ENCODE measurements around the gene RGMB.

Gene RGMB

DNA sequence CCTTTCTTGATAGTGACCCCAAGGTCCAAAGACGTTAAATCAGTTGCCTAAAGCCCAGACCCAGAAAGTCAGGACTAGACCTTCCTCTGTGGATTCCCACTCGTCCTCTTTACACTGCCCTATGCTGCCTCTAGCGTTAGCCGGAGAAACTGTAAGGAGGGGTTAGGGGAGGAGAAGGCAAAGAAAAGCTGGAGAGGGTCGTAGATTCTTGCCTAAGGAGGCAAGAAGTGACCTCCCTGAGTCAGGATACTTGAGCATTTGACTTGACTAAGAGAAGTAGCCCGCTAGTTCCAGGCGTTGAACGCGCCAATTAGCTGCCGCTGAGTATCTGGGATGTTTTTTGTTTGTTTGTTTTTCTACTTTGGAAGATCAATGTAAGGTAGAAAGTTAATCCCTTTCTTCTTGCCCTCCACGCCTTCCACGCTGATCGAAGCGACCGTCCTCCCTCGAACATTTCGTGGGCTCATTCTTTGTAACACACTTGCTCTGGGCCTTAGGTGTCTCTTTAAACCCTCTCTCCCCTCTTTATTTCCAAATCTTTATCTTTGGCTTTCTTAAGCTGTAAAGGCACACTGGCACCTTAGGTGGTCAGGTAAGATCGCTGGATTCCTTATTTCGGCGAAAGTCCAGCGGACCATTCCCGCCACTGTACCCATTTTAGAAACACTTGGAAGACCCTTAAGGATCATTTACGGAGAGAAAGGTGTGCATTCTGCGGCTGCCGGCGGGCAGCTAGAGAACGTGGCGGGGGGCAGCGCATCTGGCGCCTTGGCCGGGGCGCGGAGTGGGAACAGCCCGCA, 5.1 kb upstream of the RGMB start:
- peak; percentile 78 for DNase-seq (ENCODE audit: low read depth)

DNA sequence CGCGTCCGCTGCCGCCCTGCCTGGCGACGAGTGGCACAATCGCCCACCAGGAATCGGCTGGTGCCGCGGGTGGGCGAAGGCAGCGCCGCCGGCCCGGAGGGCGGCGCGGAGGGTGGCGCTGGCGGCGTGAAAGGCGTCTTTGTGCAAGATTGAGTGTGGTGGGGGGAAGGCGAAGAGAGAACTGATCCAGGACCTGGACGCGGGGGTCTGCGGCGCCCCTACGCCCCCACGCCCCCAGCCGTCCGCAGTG, 4.6 kb upstream of the RGMB start:
- DNase-seq (ENCODE audit: low read depth) = no peak

DNA sequence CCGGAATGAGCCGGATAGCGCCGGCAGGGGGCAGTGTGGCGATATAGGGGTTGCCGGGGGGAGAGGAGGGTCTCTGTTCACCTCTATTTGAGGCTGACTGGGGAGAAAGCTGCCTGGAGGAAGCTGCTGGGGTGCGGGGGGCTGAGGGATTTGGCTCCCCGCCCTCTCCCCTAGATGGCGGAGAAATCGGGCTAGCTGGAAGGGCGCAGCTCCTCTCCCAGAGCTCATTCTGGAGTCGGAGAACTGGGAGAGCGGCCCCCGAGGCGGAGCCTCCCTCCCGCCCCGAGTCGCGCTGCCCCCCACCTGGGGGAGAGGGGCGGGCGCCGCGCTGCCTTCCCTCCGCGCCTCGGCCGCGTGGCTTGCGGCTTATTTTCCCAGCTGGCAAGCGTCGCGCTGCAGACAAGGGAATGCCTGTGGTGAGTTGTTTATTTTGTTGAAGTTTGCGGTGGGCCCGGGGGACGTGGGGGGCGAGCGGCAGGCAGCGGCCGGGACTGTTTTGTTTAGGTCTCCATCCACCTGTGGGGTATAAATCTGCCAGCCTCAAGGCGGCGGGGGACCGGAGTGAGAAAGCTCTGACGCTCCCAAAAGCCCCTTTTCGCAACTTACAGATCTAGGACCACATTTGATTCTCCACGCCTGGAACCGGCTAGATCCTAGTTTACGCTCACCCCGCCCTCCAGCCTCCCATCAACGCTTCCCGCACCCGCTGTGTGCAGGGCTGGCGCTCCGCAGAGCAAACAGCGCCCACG, 4.1 kb upstream of the RGMB start:
- peak; percentile 81 for DNase-seq (ENCODE audit: low read depth)

DNA sequence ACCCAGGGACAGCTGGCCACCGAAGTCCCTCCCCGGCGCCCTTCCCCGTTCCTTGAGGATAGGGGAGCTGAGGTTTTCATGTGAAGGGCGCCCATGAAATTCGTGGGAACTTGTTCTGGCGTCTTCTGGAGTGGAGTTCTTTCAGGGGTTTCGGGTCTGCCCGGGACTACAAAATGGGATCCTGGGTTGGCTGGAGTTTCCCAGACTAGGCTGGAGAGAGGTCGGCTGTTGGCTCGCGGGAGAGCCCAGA, 3.6 kb upstream of the RGMB start:
- no peak for DNase-seq (ENCODE audit: low read depth)

DNA sequence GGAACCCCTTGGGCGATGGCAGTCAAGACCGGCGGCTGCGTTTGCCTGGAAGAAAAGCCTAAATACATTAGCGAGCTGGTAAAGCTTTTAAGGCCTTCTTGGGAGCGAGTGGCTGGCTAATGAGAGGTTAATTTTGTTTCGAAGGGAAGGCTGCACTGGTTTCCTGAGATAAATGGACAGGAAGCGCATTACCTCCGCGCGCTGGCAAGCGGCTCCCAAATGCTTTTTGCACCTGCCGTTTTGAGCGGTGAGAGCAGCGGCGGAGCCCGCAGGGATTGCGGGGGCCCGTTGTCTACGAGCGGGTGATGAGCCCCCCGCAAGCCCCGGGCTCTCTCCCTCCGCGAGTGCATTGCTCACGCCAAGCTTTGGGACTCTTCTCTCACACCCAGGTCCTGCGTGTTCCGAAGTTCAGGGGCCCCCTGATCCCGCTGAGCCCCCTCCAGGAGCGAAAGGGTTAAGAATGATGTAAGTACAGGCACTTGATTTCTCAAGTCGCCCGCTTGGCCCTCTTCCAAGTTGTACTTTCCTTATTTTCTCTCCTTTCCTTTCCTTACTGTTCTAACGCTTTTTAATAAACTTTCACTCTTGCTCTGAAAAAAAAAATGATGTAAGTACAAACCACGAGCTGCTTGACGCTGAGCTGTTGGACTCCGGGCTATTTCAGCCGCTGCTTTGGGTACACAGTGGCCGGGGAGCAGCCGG, 3.1 kb upstream of the RGMB start:
- DNase-seq (ENCODE audit: low read depth) = peak; percentile 73

DNA sequence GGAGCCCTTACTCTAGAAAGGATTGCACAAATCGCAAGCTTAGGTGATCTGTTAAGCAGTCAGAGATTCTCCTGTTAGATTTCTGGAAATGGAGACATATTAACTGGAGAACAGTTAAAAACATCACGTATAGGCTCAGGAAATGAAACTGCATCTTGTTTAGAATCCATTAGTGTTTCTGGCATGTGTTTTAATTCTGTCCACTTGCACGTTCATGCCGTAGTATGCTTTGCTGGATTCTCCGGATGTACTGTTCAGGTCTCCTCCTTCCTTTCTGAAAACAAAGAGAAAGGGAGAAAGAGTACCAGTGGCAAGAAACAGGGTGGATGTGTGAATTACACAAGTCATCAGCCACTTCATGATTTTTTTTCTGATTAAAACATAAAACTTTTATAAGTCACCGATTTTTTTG, 2.5 kb upstream of the RGMB start:
- peak; percentile 59 for DNase-seq (ENCODE audit: low read depth)

DNA sequence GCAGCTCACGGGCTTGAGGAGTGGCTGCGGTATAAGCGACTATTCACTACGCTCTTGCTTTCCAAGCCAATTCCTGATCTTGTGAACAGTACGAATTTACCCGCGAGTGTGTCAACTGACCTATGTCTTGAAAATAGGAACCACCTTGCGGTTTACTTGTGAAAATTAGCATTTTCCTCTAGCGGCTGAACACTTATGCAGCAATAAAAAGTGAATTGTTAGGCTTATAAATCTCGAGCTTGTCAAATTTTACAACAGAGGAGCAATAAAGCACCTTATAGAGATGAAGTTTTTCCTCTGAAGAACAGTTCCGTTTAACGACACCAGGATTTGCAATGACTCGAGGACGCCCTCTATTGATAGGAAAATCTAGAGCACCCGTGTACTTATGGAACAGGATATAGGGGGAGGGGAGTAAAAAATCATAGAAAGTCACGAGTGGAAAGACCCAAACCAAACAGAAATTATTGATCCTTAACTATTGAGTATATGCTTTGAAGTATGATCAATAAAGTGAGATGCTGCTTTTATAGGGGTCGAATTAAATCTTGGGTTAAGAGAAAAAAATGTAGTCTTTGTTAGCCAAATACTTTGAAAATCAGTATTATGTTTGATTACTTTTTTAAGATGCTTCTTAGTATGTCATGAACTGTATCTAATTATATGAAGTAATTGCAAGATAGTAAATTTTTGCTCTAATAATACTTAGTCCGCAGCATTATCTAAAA, 1.9 kb upstream of the RGMB start:
- DNase-seq (ENCODE audit: low read depth) = peak; percentile 93

DNA sequence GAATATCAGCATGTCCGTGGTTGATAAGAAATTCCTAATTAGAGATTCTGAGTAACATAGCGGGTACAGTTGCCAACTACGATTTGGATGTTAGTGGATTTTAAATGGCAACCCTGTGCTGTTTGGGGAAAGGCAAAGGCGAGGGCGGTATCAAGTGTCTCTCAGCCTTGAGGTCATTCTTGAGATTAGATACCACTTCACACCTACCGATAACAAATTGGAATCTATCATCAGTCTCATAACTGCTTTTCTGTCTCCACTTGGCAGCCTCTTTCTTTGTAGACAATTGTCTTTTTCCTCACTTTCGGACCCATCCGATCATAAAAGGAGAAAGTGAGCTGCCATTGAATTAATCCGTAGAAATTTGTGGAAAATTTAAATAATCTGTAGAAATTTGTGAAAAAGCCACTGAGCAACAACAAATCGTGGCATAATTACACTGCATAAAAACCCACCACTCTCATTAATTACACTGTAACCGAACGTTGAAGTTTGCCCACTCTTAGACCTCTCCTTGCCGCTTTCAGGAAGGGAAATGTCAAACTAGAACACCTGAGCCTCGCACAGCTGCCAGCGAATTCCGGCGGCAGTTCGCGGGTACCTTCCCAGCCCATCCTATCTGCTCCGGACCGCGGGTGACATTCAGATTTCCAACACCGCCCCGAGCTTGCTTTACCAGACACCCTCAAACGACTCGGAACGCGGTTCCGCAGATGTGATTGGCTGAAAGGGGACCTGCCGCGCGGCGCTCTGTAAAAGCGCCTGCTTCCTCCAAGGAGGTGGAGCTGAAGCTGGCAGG, 849 bp upstream of the RGMB start:
- peak; percentile 93 for DNase-seq (ENCODE audit: low read depth)

DNA sequence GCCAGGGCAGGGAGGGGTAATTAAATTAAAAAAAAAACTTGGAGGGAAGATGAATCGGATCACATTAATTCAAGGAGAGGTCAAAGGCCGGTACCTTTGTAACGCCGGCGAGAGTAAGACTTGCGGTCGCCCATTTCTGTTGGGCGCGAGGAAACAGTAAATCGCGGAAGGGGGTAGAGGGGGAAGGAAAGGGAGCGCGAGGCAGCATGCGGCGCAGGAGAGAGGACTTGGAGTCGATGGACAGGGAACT, 324 bp upstream of the RGMB start:
- DNase-seq (ENCODE audit: low read depth) = no peak

DNA sequence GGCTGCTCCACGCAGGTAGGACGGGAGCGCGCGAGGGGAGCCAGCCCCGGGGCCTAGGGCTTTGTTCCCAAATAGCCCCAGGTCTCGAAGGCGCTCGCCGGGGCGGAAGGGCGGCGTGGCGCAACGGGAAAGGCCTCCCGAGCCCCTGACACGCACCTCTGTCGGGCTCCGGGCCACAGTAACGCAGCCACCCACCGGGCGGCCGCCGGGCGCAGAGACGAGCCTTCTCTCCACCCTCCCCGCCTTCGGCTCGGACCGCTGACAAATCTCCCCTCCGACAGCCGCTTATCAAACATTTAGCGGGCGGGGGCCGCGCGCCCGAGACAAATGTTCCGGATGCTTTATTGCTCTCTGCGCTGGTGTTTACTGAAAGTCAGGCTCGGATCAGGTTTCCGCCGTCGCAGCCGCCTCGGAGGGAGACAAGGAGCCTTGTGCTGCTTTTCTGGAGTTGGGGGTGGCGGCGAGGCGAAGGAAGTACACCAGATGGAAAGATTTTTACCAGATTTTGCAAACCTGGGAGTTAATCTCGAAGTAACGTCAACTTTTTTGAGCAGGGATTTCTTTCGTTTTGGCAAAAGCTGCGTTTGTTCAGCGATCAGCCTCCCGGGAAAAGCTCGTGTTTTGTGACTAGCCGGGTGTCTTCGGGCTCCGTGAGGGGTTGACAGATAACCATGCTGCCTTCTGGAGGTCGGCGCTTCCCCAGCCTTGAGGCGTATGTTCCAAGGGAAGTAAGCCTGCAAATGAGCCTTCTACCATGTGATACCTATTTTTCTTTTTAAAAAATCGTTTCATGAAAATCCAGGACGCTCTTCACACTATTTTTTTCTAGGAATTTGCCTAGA, 950 bp downstream of the RGMB start:
- peak; percentile 76 for DNase-seq (ENCODE audit: low read depth)

DNA sequence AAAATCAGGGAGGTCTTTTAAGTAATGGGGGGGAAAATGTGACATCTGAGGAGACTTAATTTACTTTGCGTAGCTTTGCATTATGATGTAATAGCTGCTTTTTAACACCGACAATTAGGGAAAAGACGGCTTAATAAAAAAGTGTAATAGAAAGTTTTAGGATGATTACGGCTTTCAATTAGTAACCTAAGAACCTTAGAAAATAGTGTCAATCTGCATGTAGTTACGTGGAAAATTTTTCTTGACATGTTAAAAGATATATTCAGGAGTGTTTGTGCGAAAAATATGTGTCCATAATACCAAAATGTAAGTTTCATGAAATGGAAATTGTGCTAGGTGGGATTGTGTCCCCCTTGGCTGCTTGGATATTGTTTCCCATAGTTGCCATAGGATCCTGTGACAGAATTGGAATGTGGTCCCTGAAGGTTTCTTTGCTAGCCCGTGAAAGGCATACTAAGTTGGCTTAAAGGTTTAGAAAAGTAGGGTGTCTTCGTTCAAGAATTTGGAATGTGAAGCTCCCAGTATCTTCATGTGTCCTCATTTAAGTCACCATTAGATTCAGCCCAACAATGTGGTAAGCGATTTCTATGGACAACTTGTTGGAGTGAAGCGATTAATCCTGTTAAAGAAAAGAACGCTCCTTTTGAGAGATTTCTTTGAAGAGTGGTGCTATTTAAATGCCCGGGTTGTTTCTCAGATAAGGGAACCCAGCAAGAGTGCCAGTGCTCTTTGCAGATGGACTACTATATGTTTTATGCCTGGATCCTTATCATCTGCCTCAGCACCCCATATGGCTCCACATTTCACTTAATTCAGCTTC, 2.0 kb downstream of the RGMB start:
- DNase-seq (ENCODE audit: low read depth) = peak; percentile 45

DNA sequence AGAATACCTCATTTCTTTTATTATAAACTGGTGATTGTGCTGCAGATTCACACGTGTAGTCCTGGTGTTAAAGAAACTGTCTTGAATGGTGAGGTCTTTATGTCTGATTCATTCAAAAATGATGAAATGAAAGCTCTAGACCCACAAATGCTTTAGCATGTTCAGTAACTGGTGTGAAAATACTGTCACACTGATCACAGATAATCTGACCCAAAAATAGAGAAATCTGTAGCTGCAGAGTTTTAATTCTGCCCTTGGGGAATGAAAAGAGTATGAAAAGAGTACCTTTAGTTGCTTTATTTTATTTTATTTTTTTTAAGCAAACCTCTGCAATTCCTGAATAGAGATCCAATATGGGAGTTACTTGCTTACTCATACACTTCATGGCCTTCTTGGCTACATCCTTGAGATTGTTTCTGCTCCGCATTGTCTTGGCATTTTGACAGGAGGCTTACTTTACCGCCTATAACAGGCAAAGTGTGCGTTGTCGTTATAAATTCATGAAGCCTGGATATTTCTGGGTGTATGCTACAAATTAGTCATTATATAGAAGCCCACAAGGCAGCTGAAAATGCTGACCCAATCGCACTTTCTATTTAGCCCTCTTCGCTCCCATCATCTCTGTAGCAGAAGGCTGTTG, 2.7 kb downstream of the RGMB start:
- peak; percentile 84 for DNase-seq (ENCODE audit: low read depth)

DNA sequence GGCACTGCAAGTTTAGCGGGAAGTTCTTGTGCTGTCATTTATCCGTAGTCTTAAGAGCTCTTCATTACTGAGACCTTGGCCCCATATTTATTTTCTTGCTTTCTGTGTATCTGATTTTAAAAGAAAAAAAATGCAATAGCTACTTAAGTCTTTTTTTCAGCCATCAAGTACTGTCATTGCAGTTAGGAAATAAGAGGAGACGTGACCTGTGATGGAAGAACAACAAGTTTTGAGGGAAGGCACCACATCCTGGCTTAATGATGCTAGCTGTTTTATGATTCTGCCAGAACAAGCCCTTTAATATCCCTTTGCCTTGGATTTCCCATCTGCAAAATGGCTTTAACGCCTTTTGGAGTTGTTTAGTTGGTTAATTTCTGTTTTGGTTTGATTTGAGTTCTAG, 3.8 kb downstream of the RGMB start:
- DNase-seq (ENCODE audit: low read depth) = peak; percentile 53

DNA sequence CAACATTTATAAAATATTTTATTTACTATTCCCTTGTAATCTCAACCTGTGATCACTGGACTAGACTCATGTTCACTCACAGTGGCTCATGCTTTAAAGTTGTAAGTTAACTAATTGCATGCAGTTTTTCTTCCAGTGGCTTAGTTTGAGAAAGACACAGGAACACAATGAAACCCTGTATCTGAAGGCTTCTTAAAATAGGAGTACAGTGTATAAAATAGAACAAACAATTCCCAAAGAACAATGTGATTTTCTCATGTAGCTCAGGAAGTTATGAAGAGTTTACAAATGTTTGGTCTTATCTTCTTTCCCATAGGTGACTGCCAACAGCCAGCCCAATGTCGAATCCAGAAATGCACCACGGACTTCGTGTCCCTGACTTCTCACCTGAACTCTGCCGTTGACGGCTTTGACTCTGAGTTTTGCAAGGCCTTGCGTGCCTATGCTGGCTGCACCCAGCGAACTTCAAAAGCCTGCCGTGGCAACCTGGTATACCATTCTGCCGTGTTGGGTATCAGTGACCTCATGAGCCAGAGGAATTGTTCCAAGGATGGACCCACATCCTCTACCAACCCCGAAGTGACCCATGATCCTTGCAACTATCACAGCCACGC, 5.9 kb downstream of the RGMB start:
- DNase-seq (ENCODE audit: low read depth) = no peak

DNA sequence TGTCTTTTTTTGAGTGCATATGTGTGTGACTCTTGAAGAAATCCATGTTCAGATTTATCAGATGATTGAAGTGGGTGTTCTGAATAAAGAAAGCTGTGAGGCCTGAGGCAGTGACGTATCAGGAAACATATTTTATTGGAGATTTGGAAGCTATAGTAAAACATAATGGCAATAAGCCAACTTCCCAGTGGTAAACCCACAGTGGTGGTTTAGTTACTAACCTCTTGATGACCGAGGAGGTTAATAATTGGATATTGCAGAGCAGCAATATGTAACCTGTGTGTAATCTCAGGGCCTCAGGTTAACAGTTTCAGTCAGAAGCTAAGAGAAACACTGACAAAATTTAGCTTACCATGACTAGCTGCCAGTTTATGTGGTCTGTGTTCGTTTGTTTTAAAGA, 6.9 kb downstream of the RGMB start:
- peak; percentile 51 for DNase-seq (ENCODE audit: low read depth)

DNA sequence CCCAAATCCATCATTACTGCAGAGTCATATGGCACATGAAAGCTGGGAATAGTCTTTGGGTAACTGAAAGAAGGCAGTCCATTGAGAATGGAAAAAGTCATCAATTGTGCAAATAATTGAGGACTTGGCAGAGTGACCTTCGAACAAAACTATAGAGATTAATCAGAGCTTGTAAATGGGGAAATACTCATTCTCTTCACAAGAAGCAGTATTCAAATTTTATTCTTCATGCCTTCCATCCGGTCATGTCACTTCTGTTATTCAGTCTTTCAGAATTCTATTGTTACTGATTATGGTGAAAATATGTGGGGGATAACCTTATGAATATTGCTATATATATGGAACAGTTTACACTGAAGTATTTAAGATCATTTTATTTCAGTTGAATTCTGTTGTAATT, 8.1 kb downstream of the RGMB start:
- DNase-seq (ENCODE audit: low read depth) = no peak

DNA sequence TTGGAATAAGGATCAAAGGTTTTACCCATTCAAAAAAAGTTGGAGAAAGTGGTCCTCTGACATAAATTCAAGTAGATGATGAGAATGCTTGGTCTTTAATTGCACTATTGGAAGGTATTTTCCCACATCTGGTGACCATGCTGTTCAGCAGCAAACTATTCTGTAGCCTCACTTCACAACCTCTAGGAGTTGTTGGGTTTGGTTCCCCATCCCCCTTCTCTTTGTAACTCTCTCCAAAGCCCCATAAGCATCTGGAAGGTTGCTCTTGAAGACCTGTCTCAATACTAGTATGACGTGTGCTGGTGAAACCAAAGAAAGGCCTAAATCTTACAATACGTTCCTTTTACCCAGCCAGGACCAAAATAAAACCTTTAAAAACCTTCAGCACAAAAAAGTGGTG, 8.5 kb downstream of the RGMB start:
- no peak for DNase-seq (ENCODE audit: low read depth)

DNA sequence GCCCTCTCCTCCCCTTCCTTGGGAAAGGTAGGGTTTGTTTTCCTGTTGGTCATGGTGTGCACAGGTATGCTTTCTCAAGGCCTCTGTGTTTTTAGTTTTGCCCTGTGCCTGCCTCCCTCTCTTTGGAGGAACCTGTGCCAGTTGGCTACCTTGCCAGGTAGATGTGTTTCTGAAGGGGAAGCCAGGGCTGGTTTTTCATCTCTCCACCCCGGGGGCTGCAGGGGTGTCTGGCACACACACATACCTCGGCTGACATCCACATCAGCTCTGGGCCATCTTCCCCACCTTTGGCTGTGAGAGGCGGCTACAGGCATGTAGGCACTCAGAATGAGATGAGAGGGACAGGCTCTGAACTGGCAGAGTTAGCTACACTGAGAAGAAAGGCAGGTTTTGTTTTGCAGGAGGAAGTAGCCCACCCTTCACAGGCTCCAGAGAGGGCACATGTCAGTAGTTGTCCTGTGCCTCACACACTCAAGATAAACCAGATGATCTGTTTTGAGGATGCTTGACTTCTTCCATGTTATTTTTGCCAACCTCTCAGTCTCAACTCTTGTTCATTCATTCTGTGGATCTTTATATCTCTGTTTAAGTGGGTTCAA, 9.7 kb downstream of the RGMB start:
- DNase-seq (ENCODE audit: low read depth) = no peak

DNA sequence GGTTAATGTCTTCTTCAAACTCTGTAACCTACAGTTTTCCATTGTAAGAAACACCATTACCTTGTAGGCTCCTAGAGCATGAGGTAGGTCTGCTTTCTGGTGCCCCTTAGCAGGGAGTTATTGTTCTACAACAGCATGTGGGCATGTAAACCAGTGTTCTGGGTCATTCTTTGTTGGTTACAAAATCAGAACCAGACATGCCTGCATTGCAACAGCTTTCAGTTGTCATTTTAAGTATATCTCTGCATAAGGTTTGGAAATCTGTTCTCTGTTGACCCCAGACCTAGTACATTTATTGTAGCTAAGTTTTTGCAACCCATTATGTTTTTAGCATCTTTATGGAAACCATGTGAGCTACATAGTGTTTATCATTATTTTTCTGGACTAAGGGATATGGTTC, 10.9 kb downstream of the RGMB start:
- DNase-seq (ENCODE audit: low read depth) = no peak
